Suppressor macrophage treated with lipopolysaccharide for 1 hour (primary cell): ENCODE data around the gene TRIO.
A peak's percentile ranks its signal among the peaks of the same experiment; 100 is the strongest.
"Not testable (repeated sequence)": the region's sequence is repeated elsewhere in the genome, so short reads cannot be mapped to it uniquely, and the experiment has no call there.

ENCODE experiments used
- DNase-seq, 3 donors: peaks; one replicate each; pipeline ENCODE4 v3.0.0-alpha.2; 2020 to 2022

Gene TRIO

GRCh38 chr5:14365831-14366430 is 222.8 kb downstream of the TRIO start:
- DNase-seq, result no peak

DNA sequence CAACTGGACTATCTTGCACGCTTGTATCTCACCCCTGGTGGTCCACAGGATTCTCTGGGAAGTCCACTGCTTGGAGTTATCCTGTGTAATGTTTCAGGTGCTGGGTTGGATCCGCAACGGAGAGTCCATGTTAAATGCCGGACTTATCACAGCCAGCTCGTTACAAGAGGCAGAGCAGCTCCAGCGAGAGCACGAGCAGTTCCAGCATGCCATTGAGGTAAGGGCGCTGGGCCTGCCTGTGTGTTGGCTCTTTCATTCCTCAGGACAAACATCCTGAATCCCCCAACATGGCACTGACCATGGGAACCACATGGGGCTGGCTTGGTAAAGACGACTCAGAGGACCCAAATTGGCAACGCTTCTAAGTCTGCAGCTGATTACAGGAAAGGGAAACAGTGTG is 223.6 kb downstream of the TRIO start:
- DNase-seq, result no peak

- DNase-seq, result no peak
Measured at GRCh38 chr5:14367364-14367763, 224.2 kb downstream of the TRIO start.

DNA sequence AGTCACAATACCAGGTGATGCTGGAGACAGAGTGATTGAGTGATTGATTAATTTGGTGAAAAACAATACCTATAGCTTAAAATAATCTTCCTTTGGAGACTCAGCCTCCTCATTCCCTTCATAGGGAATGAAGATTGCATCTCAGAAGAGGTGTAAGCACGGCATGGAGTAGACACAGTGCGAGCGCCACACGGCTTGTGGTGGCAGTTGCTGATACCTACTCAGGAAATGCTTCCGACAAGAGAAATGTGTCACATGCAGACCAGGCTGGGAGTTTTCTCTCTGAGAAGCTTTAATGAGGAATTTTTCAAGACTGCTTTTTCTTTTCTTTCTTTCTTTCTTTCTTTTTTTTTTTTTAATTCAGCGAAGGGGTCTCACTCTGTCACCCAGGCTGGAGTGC is 226.6 kb downstream of the TRIO start:
- no peak for DNase-seq

DNA sequence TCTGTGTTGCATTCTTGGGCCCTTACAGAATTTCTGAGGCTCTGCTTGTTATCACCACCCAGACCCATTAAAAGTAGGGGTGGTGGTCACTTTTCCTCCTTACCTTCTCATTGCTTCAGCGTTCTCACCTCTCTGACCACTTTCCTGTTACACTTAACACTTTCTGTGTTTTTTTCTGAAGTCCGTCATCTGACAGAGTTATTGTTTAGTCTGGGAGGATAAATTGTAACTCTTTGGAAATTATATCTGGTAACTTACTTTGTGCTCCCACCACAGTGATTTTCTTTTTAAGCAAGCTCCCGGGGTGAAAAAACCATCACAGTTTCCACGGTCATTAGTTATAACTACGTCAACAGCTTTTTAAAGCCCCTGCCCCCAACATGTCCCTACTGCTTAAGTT is 227.2 kb downstream of the TRIO start:
- no peak for DNase-seq

DNA sequence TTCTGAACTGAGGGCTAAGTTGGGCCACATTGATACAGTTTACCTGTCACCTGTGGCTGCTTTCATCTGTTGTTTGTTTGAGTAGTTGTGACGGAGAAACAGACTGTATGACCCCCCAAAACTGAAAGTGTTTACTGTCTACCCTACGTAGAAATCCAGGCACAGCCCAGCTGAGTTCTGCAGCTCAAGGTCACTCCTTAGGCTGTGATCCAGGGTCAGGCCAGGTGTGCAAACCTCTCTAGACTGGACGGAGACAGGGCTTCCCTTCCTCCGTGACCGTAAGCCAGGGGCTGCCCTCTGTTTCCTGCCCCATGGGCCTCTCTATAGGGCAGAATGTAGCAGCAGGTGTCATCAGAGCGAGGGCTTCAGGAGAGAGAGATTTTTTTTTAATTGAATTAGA is 230.5 kb downstream of the TRIO start:
- DNase-seq, result no peak

DNA sequence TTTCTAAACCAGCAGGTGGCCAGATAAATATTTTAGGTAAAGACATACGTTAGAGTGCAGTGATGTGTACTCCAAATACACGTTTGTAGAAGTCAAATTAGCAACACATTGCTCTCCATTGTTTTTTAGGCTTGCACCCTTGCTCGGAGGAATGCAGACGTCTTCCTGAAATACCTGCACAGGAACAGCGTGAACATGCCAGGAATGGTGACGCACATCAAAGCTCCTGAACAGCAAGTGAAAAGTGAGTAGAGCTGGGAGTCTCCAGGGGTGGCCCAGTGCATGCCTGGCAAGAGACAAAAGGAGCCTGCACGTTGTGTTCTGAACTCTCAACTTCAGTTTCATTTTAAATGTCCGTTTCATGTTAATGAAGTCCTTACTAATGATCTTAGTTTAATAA is 231.0 kb downstream of the TRIO start:
- DNase-seq, result no peak

GRCh38 chr5:14376789-14377188 is 233.6 kb downstream of the TRIO start:
- no peak for DNase-seq

- DNase-seq, result no peak
Measured at GRCh38 chr5:14379739-14380497, 236.8 kb downstream of the TRIO start.

- DNase-seq, result no peak
Measured at GRCh38 chr5:14380712-14381111, 237.6 kb downstream of the TRIO start.

DNA sequence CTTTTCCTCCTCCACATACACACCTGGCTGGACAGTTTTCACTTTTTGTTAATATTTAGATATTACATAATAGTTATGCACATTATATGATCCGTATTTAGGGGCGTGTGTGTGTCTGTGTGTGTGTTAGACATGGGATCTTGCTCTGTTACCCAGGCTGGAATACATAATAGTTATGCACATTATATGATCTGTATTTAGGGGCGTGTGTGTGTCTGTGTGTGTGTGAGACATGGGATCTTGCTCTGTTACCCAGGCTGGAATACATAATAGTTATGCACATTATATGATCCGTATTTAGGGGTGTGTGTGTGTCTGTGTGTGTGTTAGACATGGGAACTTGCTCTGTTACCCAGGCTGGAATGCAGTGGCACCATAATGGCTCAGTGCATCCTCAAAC is 239.5 kb downstream of the TRIO start:
- no peak for DNase-seq

GRCh38 chr5:14383923-14384322 is 240.8 kb downstream of the TRIO start:
- no peak for DNase-seq

GRCh38 chr5:14385019-14385418 is 241.9 kb downstream of the TRIO start:
- DNase-seq, result no peak

GRCh38 chr5:14386884-14387624 is 243.9 kb downstream of the TRIO start:
- no peak for DNase-seq

DNA sequence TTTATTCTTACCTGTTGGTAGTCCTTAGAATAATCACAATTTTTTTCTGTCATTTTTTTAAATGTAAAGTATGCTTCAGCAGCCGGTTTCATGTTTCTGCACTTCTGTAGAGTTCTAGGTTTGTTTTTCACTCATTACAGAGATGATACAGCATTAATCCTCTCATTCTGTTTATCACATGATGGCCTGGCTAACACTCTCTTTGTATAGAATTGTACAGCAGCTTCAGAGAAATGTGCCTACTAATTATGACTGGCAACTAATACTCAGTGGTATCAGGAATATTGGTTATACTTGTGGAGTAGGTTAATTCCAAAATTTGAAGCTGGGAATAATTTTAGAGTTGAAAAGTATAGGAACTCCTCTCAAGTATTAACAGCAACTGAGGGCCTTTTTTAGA is 245.6 kb downstream of the TRIO start:
- DNase-seq, result no peak

- DNase-seq, result not testable (repeated sequence)
Measured at GRCh38 chr5:14392552-14392951, 249.4 kb downstream of the TRIO start.

DNA sequence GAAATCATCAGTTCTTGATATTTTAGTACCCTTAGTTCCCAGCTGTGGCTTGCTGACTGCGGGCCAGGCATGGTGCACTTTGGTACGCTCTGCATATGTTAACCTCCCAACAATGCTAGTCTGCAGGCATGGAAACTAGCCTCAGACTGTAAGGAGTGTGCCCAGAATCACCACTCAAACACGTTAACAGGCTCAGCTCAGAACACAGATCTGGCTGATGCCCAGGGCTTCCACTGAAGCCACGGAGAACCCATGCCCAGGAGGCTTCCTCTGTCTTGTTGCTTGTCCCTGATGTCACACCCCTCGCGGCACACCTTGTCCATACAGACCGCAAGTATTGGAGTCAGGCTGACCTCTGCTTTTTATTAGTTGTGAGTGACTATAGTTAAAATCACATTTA is 251.2 kb downstream of the TRIO start:
- no peak for DNase-seq

- DNase-seq, result no peak
Measured at GRCh38 chr5:14395411-14395810, 252.3 kb downstream of the TRIO start.

GRCh38 chr5:14396066-14396465 is 252.9 kb downstream of the TRIO start:
- no peak for DNase-seq

- no peak for DNase-seq
Measured at GRCh38 chr5:14396737-14397136, 253.6 kb downstream of the TRIO start.

- DNase-seq, result no peak
Measured at GRCh38 chr5:14397717-14398116, 254.6 kb downstream of the TRIO start.

DNA sequence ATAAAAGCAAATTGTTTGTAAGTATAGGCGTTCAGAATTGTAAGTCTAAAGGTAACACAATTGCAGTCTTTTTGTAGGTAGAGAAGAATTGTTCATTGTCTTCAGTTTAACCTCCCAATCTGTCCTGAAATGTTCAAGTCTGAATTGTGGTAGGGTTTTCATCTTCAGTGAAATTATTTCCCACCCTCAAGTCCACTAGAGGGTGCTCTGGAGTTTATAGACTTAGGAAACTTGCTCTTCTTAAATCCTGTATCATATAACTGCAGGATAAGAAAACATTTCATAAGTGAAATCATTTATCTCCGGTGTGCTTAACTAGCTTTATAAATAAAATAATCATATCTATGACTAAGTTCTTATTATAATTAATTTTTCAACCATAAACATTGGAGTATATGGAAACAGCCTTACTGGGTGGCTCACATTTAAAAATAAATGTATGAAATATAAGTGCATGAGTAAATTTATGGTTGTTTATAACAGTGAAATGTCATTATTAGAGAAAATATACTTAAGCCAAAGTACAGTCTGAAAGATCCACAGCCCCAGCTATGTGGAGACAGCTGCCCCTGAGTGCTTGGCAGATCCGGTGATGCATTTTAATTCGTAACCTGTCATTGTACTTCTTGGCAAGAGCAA is 256.0 kb downstream of the TRIO start:
- DNase-seq, result peak; percentile 54 to 70 (median 60)

DNA sequence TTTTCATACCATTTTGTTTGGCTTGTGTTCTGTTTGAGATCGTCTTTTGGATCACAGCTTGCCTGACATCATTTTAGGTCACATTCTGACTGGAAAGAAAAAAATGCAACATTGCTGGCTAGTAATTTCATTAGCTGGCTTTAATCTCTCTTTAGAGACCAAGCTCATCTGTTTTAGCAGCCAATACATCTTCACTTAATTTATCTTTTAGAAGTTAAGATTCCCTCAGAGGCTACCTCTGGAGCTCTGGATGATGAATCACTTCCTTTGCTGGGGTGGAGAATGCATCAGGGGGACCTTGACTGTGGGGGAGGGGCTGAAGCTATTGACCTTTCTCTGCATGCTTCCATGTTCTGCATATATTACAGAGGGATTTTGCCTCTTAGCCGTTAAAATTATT is 256.9 kb downstream of the TRIO start:
- DNase-seq, result no peak

DNA sequence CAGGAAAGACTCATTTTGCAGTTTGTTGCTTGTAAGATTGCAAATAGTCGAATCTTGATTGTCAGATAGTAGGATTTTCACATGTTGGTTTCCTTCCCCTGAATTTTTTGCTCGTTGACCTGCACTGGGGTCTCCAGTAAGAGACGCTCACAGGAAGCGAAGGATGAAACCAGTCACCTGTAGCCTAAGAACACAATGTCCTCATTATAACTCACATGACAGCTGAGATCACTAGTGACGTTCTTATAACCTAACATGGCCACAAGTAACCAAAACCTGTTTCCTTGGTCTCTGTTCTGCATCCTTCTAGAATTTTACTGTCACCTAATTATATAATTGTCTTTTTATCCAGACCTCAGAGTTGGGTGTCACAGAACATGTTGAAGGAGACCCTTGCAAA is 257.5 kb downstream of the TRIO start:
- no peak for DNase-seq
